Iris pigment epithelial cell (primary cell): ENCODE data around the gene SEZ6.

Experiments
- DNase-seq: peaks from one replicate; pipeline ENCODE4 v3.0.0-alpha.2; 2011; ENCODE audit warnings: low read depth

The SEZ6 gene

GRCh38 chr17:29005936-29006511 lies at the start of gene SEZ6:
Gene SEZ6 (minus strand): TSS chr17:29006033. CDS start chr17:29005869, 164 bp downstream.
- peak; percentile 56 for DNase-seq

DNA sequence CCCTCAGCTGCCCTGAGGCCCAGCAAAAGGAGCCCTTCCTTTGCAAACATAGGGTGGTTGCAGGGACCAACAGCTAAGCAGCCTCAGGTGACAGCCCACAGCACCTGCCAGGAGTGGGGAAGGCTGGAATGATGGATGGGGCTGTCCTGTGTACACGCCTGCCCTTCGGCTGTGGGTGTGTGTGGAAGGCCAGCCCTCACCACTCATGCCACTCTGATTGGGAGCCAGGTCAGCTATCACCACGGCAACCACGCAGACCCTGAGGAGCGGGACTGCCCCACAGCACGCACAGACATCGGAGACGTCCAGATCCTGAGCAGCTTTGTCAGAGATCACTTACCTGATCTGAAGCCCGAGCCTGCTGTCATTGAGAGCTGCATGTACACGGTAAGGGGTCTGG lies 49.0 kb upstream of the SEZ6 start:
- DNase-seq = no peak

GRCh38 chr17:29051731-29052130 lies 45.9 kb upstream of the SEZ6 start:
- DNase-seq = no peak

GRCh38 chr17:29051194-29051593 lies 45.4 kb upstream of the SEZ6 start:
- no peak for DNase-seq

DNA sequence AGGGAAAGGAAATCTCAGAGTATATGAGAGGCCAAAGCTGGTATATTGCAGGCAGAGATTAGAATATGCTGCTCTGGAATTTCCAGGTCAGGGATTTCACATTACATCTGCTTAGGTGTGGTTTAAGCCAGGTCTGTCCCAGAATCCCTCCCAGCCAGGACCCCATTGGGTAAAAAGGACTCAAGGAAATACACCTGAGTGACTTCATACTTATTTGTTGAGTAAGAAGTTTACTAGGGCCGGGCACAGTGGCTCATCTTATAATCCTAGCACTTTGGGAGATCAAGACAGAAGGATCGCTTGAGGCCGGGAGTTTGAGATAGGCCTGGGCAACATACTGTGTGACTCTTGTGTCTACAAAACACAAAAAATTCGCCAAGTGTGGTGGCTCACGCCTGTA lies 44.3 kb upstream of the SEZ6 start:
- DNase-seq = no peak

GRCh38 chr17:29049541-29050145 lies 43.8 kb upstream of the SEZ6 start:
- DNase-seq = no peak

GRCh38 chr17:29048440-29049368 lies 42.9 kb upstream of the SEZ6 start:
- peak; percentile 12 for DNase-seq

- DNase-seq = no peak
Observed at GRCh38 chr17:29046473-29046839, 40.6 kb upstream of the SEZ6 start.

DNA sequence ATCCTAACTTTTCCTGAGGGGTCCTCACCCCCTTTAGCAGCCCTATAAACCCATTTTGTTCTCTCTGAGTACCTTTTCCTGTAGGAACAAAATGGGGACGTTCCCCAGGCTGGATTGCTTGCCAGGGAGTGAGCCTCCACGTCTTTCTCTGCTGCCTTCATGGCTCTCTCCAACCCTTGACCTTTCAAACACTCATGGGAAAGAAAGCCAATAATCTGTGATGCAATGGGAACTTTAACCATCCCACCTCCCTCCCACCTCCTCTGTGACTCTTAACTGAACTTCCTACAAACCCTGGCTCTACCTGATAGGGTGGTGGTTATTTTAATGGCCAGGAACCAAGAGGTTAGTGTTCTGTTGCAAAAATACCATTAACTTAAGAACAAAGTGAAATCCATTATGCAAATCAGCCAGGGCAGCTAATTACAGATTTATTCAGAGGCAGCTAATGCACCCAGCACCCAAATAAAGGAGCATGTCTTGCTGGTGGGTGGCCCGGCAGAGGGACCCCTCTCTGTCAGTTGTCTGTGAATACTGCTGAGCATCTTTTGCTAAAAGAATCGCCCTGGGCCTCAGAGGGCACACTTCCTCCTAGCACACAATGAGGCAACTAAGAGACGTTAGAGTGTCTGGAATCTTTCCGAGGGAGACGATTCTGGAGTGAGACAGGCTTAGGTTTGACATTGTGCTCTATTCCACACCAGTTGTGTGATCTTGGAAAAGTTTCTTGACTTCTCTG lies 40.1 kb upstream of the SEZ6 start:
- DNase-seq = no peak

DNA sequence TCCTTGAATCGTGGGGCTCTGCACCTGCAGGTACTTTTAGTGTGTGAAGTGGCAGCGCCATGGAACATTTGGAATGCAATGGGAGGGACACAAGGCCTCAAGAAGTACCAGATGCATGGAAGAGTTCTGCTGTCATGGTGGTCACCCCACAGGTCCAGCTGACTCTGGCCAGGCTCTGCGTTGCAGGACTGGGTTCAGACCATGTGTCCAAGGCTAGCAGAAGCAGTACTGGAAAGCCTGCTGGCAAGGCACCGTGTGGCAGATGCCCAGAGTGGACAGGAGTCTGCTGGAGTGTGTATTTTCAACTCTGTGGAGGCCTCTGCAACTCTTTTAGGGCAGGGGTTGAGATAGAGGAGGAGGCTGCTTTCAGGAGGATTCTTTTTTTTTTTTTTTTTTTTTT lies 39.2 kb upstream of the SEZ6 start:
- DNase-seq = no peak

- DNase-seq = no peak
Observed at GRCh38 chr17:29043539-29044145, 37.8 kb upstream of the SEZ6 start.

DNA sequence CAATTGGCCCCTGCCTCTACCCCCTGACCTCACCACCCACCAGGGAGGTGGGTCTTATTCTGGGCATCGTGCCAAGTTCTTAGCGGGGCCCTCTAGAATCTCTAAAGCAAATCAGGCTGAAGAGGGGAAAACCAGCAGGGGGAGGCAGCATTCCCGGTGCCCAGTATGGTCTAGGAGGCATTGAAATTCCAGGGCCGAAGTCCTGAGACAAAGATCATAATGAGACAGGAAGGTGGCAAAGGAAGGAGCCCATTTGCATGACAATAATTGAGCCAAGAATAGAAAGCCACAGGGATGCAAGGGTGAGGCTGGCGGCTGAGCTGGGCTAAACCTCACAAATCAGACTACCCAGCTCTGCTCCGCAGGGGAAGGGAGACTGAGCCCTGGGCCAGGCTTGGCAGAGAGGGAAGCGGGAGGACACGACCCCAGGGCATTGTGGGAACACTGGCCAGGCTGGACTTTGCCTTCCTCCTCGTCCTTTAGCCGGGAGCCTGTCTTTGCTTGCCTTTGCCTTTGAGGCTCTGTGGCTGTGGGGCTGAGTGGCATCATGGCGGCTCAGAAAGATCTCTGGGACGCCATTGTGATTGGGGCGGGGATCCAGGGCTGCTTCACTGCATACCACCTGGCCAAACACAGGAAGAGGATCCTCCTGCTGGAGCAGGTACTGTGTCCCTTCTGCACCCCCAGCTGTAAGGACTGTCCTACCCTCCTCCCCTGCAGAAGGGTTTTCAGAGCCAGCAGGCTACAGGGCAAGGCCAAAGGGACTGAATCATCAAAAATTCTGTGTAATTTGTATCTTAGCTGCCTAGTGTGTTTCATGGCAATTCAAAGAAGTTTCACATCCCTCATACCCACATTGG lies 37.1 kb upstream of the SEZ6 start, which contains the start of gene PIPOX:
PIPOX (plus strand) TSS at position 463 of the 860 bp plus-strand sequence; CDS start at position 548, 85 bp downstream.
- peak; percentile 36 for DNase-seq

- DNase-seq = no peak
Observed at GRCh38 chr17:29042026-29042678, 36.3 kb upstream of the SEZ6 start.

DNA sequence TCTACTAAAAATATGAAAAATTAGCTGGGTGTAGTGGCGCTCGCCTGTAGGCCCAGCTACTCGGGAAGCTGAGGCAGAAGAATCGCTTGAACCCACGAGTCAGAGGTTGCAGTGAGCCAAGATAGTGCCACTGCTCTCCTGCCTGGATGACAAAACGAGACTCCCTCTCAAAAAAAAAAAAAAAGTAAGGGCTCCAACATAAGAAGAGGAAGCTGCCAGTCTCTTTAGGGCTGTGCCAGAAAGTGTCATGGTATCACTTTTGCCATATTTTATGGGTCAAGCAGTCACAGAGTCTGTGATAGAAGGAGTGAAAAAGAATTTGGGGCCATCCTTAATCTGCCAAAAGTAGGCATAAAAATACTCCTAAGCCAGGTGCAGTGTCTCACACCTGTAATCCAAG lies 35.7 kb upstream of the SEZ6 start:
- no peak for DNase-seq

DNA sequence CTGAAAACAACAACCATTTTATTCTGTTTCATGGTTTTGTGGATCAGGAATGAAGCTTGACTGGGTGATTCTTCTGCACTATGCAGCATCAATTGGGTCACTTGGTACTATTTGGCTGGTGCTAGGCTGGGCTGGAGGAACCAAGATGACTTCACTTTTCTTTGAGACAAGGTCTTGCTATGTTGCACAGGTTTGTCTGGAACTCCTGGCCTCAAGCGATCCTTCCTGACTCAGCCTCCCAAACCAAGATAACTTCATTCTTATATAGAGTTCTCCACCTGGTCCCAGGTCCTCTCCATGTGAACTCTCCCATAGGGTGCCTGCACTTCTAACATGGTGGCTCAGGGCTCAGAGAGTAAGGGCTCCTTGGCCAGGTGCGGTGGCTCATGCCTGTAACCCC lies 35.3 kb upstream of the SEZ6 start:
- no peak for DNase-seq

DNA sequence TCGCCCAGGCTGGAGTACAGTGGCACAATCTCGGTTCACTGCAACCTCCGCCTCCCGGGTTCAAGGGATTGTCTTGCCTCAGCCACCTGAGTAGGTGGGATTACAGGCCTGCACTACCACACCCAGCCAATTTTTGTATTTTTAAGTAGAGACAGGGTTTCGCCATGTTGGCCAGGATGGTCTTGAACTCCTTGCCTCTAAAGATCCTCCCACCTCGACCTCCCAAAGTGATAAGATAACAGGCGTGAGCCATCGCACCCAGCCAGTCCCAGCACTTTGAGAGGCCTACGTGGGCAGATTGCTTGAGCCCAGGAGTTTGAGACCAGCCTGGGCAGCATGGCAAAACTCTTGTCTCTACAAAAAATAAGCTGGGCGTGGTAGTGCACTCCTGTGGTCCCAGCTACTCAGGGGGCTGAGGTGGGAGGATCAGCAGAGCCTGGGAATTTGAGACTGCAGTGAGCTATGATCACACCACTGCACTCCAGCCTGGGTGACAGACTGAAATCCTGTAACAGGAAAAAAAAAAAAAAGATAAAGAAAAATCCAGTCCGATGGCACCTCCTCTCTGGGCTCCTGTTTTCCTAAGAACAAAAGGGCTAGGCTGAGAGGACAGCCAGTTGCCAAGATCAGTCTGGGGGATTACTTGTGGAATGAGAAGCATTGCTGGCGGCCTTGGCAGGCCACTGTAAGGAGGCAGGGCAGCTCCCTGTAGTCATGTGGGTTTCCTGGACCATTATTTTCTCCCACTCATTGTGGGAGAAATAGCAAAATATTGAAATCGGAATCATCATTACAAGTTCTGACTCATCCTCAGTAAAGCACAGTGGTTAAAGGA lies 34.1 kb upstream of the SEZ6 start:
- peak; percentile 97 for DNase-seq

DNA sequence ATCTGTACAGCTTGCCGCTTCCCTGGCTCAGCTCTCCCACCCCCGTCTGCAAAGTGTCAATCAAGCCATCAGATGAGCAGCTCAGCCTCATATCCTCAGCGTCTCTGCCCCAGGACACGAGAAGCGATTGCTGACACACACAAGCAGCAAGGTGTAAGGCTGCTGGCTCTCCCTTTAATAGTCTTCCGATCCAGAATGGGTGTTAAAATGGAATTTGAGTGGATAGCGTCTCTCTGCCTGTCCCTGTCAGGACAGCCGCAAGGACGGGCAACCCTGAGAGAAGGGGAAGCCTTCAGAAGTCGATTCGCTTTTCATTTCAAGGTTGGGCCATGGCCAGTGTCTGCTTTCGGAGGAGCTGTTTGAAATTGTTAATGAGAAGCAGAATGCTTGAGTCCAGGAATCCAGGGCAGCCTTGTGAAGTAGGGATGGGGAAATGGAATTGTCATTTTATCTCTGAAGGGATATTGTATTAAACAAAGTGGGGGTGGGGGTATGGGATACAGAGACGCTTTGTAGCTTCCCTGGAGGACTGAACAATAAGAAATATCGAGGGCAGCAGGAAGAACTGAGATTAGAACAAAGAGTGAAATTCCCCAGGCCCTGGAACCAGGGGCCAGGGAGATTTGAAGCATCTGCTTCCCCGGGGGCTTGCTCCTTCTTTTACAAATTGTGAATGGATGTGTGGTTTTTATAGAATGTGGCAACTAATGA lies 32.4 kb upstream of the SEZ6 start:
- DNase-seq = no peak

DNA sequence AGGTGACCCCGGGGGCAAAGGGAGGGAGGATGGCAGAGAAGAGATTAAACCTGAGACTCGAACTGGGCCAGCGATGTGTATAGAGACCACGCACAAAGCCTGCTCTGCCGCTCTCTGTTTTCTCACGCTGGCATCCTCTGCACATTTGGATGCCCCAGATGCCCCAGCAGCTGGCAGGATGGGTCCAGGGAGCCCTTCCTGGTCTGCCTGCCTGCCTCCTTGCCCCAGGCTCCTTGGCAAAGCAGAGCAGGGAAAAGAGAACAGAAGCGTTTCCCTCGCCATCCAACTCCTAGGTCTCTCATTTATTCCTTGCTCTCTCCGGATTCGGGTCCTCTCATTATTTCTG lies 31.9 kb upstream of the SEZ6 start:
- DNase-seq = no peak

- no peak for DNase-seq
Observed at GRCh38 chr17:29036584-29036983, 30.8 kb upstream of the SEZ6 start.
